VCaP (cell line): ENCODE results near the gene PTPRD.

Experiments
- H3K27ac ChIP-seq: fragments of 450-650 bp; 2 replicates; pipeline ENCODE4 v1.5.1; 2017
- TF ChIP-seq, protein P1 (sequence below): fragments of 450-650 bp; conservative IDR thresholded peaks from 2 replicates; pipeline ENCODE4 v1.5.1; 2017; ENCODE audit warnings: mild to moderate bottlenecking, moderate library complexity

Gene PTPRD

DNA sequence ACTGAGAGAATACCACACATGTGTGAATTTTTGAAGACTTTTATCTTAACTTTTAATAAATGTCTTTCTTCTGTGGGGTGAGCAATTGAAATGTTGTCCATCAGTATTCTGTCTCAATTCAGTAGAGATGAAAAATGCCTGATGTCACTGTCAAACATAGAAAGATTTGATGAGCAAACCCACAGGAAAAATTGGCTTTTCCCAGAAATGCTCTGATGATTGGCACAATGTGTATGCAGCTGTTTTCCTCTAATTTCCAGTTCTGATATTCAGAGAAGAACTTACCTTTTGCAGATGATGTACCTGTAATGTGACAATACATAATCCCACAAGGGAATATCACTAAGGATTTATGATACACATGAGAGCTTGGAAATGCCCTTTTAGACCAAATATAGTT is 340.0 kb downstream of the PTPRD start:
- TF ChIP-seq, protein P1, sequence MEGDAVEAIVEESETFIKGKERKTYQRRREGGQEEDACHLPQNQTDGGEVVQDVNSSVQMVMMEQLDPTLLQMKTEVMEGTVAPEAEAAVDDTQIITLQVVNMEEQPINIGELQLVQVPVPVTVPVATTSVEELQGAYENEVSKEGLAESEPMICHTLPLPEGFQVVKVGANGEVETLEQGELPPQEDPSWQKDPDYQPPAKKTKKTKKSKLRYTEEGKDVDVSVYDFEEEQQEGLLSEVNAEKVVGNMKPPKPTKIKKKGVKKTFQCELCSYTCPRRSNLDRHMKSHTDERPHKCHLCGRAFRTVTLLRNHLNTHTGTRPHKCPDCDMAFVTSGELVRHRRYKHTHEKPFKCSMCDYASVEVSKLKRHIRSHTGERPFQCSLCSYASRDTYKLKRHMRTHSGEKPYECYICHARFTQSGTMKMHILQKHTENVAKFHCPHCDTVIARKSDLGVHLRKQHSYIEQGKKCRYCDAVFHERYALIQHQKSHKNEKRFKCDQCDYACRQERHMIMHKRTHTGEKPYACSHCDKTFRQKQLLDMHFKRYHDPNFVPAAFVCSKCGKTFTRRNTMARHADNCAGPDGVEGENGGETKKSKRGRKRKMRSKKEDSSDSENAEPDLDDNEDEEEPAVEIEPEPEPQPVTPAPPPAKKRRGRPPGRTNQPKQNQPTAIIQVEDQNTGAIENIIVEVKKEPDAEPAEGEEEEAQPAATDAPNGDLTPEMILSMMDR = no peak
- H3K27ac ChIP-seq = no peak overlapping the region

DNA sequence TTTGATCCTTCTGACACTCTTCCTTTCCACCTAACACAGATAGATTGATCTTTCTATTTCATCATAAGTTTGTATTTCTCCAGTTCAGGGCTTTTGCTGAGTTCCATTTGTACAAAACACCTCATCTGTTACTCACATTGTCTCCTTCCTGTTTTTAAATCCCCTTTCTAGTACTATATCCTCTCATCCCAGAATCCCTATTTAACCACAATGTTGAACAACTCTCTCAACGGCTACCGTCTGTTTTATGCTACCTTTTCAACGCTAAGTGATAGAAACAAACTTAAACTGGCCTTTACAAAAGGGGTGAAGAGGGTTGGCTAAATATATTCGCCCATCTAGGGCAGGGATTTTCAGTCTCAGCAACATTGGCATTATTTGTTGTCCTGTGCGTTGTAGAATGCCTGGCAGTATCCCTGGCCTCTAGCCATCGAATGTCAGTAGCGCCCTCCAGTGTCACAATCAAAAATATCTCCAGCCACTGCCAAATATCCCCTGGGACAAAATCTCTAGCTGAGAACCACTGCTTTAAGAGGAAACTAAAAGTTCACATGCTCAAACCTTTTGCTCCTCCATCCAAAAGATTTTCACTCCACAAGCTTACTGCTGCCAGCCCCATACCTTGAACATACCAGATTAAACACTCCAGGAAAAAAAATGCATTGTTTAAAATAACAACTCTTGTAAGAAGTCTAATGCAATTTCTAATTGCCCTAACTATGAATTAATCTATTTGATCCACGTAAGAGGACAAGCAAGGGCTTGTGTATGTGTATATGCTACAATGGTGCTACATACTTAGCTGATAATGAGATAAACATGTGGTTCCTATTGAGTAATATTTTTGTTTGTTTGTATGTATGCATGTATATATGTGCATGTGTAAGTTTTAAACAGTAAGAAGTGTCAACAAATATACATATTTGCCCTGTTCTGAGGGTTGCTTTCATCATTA is 344.0 kb downstream of the PTPRD start:
- TF ChIP-seq, protein P1 = peak; percentile 66
- H3K27ac ChIP-seq = no peak overlapping the region

DNA sequence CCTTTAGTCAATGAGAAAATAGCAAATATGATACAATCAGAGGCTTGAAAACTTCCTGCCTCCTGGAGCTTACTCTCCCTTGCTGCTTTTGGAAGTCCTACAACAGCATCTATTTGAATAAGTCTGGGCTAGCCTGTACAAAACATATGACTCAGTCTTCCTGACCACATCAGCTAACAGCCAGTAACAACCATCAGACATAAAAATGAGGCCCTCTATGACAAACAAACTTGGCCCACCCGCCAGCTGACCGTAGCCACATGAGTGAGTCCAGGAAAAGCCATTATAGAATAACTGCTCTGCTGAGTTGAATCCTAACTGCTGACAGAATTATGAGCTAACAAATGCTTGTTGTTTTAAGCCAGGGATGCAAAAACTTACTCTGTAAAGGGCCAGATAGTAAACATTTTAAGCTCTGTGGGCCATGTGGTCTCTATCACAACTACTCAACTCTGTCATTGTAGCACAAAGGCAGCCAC is 347.6 kb downstream of the PTPRD start:
- no peak overlapping the region for H3K27ac ChIP-seq
- TF ChIP-seq, protein P1 = no peak

DNA sequence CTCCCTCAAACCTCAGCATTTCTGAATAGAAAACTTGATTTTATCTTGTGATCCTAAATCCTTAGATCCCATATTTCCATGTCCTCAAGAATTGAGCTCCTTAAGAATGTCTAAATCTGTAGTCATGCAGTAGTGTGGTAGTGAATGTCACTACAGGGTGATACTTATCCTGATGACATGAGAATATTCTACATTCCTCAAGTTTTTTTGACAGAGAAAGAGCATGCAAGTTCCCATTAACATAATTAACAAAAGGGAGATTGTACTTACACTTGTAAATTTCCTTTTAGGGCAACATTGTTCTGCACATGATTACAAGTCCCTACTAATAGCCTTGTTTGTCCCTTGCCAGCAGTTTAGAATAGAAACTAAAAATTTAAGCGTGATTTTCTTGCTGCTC is 352.3 kb downstream of the PTPRD start:
- no peak overlapping the region for H3K27ac ChIP-seq
- TF ChIP-seq, protein P1 = no peak

DNA sequence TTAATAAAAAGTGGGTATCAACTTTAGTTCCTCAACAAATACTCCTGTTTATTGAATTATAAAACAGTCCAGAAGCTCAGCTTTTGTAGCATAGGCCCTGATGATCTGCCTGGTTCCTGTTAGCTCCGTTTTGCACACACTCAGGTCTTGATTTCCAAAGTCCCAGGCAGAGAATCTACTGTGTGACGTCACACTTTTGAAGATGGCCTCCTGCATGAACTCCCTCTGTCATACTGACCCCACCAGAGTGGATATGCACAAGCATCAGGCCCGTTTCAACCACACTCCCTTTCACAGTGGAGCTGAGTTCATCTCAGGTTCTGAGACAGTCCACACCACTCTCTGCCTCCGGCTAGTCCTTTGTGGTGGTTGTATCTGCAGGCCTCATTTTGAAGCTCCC is 353.1 kb downstream of the PTPRD start:
- TF ChIP-seq, protein P1 = no peak
- no peak overlapping the region for H3K27ac ChIP-seq

DNA sequence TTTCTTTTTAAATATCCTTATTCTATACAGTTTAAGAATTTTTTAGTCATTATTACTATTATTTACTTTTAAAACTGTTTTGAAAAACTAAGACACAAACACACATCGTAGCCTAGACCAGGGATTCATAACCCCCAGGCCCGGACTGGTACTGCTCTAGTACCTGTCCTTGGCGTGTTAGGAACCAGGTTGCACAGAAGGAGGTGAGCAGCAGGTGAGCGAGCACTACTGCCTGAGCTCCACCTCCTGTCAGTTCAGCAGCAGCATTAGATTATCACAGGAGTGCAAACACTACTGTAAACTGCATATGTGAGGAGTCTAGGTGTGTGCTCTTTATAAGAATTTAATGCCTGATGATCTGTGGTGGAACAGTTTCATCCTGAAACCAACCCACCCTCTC is 357.0 kb downstream of the PTPRD start:
- no peak overlapping the region for H3K27ac ChIP-seq
- TF ChIP-seq, protein P1 = no peak

DNA sequence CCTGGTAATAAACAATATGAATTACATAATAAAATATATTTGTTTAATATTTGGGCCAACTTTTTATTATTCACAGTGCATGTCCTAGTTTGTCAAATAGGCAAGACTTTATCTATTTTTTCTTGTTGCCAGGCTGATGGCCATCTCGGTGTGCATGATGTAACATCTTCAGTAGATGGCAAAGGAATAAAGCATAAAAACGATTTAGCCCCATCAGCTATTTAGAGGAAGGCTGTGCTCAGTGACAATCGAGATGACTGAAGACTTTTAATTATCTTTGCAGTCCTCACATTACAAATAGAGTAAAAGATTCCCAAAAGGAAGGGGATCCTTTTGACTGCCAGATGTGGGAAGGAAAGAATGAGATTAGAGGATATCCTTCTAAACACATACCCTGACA is 358.5 kb downstream of the PTPRD start:
- no peak overlapping the region for H3K27ac ChIP-seq
- TF ChIP-seq, protein P1 = no peak
